Measurements from ENCODE around the gene KIAA0319L. TPM values are rescaled to one million over a fixed set of nuclear protein-coding genes. Genes with fewer than 3 reads are reported as not detected.

Gene KIAA0319L
- total RNA-seq, 6 donors from 2014 or later = 68.1 to 140 (median 107) TPM

DNA sequence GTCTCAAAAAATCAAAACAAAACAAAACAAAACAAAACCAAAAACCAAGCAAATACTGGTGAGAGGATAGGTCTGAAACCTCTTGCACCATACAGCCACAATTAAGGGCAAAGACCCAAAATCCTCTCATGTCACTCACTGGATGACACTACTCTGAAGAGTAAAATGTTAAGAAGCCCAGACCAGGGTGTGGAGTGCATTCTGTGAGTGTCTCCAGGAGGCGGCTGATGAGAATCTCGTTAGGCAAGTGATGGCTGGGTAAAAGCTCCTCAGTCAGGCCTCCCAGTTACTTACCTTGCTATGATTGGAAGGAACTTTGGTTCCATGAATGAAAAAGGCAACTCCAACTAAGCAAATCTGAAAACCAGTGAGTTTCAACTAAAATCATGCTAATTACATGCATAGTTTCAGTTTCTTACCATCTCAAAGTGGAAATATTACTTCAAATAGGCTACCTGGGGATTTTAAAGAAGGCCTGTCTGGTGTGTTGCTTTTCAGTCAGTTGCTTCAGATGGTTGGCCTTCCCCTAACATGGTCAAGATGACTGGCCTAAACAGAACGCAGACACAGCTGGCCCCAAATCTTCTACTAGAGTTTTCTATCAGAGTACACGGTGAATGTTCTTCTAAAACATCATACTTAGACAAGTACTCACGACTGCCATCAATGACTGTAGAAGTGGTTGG is 95.1 kb downstream of the KIAA0319L start:
- peaks cover 24 to 73% (median 34%) of the 10 kb centered on the region in 4 donors for H3K36me3 ChIP-seq
- WGBS, 2 donors = 92 to 93% methylated on average over 5 of the region's 5 CpGs
- no peaks in the 10 kb centered on the region for H3K4me1 ChIP-seq
- no peak overlapping the region for H3K4me3 ChIP-seq
- ATAC-seq (ENCODE audit: low FRiP score in 2 of 2) (no peak), DNase-seq (no peak)
- H3K9me3 ChIP-seq = no peaks in the 10 kb centered on the region
- H3K27ac ChIP-seq = no peak overlapping the region
- H3K27me3 ChIP-seq = no peaks in the 10 kb centered on the region
- no peak for TF ChIP-seq EP300 (IDR thresholded peaks at IDR 0.05)

- ATAC-seq (ENCODE audit: low FRiP score in 2 of 2) = no peak
- no peak for DNase-seq
- Histone ChIP-seq H3K4me3 (no peak overlapping the region), H3K36me3 (peaks cover 24 to 76% (median 36%) of the 10 kb centered on the region in 4 donors), H3K9me3 (no peaks in the 10 kb centered on the region), H3K27me3 (no peaks in the 10 kb centered on the region), H3K4me1 (no peaks in the 10 kb centered on the region), H3K27ac (no peak overlapping the region)
- no peak for TF ChIP-seq POLR2AphosphoS5 (IDR thresholded peaks at IDR 0.05)
- WGBS, 2 donors = 89 to 94% methylated on average over 2 of the region's 2 CpGs
Measured at GRCh38 chr1:35460796-35461195, 96.4 kb downstream of the KIAA0319L start.

DNA sequence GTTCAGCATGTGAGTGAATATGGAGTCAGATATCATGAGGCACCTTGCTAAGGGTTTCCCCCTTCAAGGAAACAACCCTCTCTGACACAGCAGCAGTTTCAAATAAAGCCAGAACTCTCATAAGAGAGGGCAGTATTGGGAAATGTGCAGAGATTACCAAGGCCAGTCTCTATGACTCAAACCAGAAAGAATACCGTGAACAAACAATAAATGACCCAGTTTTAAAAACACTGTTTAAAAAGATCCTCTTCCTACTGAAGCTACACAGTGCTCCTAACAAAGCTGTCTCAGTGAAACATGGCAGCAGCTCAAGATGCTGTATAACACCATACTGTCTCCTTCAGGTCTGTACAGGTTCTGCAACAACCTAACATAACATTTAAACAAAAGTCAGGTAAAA is 102.6 kb downstream of the KIAA0319L start:
- peak in 1 of 2 donors; percentile 37 for ATAC-seq (ENCODE audit: low FRiP score in 2 of 2)
- Histone ChIP-seq H3K27ac (peak overlapping the region in 3 of 4 donors; percentile 45 to 86 (median 46)), H3K27me3 (no peaks in the 10 kb centered on the region), H3K4me1 (peaks cover 41 to 44% (median 43%) of the 10 kb centered on the region in 4 donors), H3K4me3 (no peak overlapping the region), H3K36me3 (peaks cover 8 to 52% (median 20%) of the 10 kb centered on the region in 4 donors), H3K9me3 (no peaks in the 10 kb centered on the region)
- WGBS, 2 donors = 38 to 65% methylated on average over 1 of the region's 1 CpG
- TF ChIP-seq POLR2AphosphoS5 (IDR thresholded peaks at IDR 0.05) (no peak), EP300 (IDR thresholded peaks at IDR 0.05) (no peak), CTCF (IDR thresholded peaks at IDR 0.05) (no peak), POLR2A (IDR thresholded peaks at IDR 0.05) (no peak)
- DNase-seq = no peak

- TF ChIP-seq CTCF (IDR thresholded peaks at IDR 0.05) (no peak), EP300 (IDR thresholded peaks at IDR 0.05) (no peak), POLR2AphosphoS5 (IDR thresholded peaks at IDR 0.05) (no peak), POLR2A (IDR thresholded peaks at IDR 0.05) (no peak)
- Histone ChIP-seq H3K27ac (peak overlapping the region in 3 of 4 donors; percentile 45 to 86 (median 46)), H3K36me3 (peaks cover 8 to 56% (median 24%) of the 10 kb centered on the region in 4 donors), H3K9me3 (no peaks in the 10 kb centered on the region), H3K4me1 (peaks cover 45 to 48% (median 47%) of the 10 kb centered on the region in 4 donors), H3K4me3 (no peak overlapping the region), H3K27me3 (no peaks in the 10 kb centered on the region)
- WGBS, 2 donors = 87 to 91% methylated on average over 4 of the region's 4 CpGs
- no peak for ATAC-seq (ENCODE audit: low FRiP score in 2 of 2)
- DNase-seq = no peak
Measured at GRCh38 chr1:35454176-35454575, 103.0 kb downstream of the KIAA0319L start.

DNA sequence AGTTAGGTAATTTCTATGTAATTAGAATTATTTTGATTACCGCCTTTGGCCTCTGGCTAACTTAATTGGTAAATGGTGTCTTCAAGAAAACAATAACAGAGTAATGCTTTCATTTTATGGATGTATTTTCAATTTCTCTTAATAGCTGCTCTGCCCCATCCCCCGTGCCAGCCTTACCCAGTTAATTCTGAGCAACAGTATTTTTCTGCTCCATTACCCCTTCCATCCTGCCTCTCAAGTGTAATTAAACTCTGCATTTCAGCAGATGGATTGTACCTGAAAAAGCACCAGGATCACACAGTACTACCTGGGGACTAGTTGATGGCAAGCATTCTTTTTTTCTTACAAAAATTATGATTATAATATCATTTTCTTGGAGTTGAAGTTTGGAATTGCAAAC is 104.2 kb downstream of the KIAA0319L start:
- ATAC-seq (ENCODE audit: low FRiP score in 2 of 2) = no peak
- H3K9me3 ChIP-seq = no peaks in the 10 kb centered on the region
- no peaks in the 10 kb centered on the region for H3K27me3 ChIP-seq
- peaks cover 0 to 60% (median 29%) of the 10 kb centered on the region in 4 donors for H3K36me3 ChIP-seq
- TF ChIP-seq CTCF (IDR thresholded peaks at IDR 0.05) = no peak
- no peak for TF ChIP-seq POLR2A (IDR thresholded peaks at IDR 0.05)
- no peak for TF ChIP-seq POLR2AphosphoS5 (IDR thresholded peaks at IDR 0.05)
- TF ChIP-seq EP300 (IDR thresholded peaks at IDR 0.05) = no peak
- H3K27ac ChIP-seq = peak overlapping the region in 3 of 4 donors; percentile 59 to 86 (median 59)
- WGBS, 2 donors = 86 to 92% methylated on average over 2 of the region's 2 CpGs
- DNase-seq = no peak
- H3K4me3 ChIP-seq = no peak overlapping the region
- H3K4me1 ChIP-seq = peaks cover 53 to 60% (median 56%) of the 10 kb centered on the region in 4 donors

Measured in upper lobe of left lung (tissue), 6 donors.